GM10266 (cell line): Measurements from ENCODE around the gene ZNF646.

Experiments used
- DNase-seq: peaks from one replicate; pipeline ENCODE4 v3.0.0; 2012; ENCODE audit errors: extremely low spot score
- TF ChIP-seq, protein P1 (sequence below): IDR thresholded peaks from 2 replicates; pipeline ENCODE4 v1.5.1; 2012; ENCODE audit warnings: mild to moderate bottlenecking, low read depth; ENCODE audit not compliant: control insufficient read depth, insufficient read depth; ENCODE audit errors: missing control alignments

ZNF646 gene

DNA sequence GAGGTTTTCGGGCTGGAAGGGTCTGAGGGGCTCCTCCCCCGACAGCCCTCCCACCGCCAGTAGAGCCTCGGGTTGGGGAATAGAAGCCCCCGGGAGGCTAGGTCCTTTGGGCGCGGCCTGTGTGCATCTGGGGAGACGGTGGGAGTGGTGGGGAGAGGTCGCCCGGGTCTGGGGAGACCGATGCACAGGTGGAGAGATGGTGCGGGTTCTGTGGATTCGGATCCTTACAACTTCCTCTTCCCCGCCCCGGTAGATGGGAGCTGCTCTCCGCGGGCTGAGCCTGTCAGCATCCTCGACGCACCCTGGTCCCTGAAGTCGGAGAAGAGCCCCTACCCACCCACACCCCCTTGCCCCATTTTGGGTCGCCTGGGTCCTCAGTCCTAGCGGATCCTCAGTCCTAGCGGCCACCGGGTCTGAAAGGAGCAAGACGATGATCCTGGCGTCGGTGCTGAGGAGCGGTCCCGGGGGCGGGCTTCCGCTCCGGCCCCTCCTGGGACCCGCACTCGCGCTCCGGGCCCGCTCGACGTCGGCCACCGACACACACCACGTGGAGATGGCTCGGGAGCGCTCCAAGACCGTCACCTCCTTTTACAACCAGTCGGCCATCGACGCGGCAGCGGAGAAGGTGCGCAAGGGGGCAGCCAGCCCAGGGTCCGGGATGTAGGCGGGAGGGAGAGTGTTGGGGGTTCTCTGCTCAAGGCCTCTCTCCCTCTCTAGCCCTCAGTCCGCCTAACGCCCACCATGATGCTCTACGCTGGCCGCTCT is 34.8 kb downstream of the ZNF646 start:
- DNase-seq, result no peak
- TF ChIP-seq, protein P1, sequence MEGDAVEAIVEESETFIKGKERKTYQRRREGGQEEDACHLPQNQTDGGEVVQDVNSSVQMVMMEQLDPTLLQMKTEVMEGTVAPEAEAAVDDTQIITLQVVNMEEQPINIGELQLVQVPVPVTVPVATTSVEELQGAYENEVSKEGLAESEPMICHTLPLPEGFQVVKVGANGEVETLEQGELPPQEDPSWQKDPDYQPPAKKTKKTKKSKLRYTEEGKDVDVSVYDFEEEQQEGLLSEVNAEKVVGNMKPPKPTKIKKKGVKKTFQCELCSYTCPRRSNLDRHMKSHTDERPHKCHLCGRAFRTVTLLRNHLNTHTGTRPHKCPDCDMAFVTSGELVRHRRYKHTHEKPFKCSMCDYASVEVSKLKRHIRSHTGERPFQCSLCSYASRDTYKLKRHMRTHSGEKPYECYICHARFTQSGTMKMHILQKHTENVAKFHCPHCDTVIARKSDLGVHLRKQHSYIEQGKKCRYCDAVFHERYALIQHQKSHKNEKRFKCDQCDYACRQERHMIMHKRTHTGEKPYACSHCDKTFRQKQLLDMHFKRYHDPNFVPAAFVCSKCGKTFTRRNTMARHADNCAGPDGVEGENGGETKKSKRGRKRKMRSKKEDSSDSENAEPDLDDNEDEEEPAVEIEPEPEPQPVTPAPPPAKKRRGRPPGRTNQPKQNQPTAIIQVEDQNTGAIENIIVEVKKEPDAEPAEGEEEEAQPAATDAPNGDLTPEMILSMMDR, result no peak

DNA sequence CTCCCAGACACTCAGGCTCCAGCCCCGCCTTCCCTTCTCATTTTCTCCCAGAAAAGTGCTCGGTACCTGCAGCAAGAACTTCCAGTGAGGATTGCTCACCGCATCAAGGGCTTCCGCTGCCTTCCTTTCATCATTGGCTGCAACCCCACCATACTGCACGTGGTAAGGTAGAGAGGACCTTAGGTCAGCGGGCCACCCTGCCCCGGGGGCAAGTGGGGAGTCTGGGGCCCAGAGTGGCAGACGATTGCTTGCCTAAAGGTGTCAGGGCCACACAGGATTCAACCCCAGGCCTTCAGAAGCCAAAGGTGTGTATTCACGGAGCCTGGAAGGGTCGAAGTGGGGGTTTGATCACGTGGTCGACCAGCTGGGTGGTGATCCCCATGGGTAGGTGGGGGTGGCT is 35.4 kb downstream of the ZNF646 start:
- TF ChIP-seq, protein P1, result no peak
- no peak for DNase-seq

DNA sequence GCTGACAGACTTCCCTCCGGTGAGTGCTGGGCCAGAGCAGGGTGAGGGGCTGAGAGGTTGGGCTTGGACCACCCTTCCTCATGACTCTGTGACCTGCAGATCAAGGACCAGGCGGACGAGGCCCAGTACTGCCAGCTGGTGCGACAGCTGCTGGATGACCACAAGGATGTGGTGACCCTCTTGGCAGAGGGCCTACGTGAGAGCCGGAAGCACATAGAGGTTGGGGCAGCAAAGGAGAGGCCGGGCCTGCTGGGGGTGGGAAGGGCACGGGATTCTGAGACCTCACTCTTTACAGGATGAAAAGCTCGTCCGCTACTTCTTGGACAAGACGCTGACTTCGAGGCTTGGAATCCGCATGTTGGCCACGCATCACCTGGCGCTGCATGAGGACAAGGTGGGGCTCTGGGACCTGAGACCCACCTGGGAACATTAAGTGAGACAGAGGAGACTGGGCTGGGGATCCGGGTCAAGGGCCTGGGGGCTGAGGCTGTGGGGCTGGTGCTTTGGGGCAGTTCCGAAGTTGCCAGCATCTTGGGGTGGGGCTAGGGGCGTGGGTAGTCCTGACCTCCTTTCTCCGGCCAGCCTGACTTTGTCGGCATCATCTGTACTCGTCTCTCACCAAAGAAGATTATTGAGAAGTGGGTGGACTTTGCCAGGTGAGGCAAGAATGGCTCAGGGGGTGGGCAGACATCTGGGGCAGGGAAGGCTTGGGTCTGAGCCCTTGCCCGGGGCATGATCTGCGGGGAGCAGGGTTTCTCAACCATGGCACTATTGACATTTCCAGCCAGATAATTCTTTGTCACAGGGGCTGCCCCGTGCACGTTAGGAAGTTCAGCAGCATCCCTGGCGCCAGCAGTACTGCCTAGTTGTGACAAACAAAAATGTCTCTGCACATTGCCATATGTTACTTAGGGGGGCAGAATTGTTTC is 36.1 kb downstream of the ZNF646 start:
- TF ChIP-seq, protein P1, result no peak
- no peak for DNase-seq

DNA sequence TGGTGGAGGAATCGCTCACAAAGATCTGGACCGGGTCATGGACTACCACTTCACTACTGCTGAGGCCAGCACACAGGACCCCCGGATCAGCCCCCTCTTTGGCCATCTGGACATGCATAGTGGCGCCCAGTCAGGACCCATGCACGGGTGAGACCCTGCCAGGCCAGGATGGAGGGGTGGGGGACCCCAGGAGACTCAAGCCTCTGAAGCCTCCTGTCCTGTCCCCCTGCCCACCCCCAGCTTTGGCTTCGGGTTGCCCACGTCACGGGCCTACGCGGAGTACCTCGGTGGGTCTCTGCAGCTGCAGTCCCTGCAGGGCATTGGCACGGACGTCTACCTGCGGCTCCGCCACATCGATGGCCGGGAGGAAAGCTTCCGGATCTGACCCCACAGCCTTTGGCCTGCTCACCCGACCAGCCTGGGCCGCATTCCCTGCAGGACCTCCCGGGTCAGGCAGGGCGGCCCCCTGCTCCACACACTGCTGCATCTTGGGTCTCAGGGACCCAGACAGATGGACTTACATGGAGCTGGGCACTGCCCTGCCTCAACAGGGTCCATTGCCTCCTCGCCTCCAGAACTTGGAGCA is 37.8 kb downstream of the ZNF646 start:
- no peak for DNase-seq
- TF ChIP-seq, protein P1, result no peak

DNA sequence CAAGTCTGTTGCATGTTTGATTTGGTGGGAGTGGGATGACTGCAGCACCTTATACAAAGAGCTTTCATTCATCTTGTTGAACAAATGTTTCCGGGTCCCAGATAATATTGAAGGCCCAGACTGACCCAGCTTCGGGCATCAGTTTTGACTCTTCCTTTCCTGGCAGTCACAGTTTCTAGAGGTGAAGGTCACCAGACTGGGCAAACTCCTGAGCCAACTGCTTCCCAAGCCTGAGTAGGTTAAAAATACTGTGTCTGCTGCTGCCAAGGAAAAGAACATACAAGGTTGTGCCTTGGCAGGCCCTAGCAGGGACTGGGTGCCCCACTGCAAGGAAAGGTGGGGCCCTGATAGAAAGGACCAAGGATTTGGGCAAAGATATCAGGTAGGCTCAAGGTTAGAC is 38.5 kb downstream of the ZNF646 start:
- TF ChIP-seq, protein P1, result no peak
- no peak for DNase-seq

DNA sequence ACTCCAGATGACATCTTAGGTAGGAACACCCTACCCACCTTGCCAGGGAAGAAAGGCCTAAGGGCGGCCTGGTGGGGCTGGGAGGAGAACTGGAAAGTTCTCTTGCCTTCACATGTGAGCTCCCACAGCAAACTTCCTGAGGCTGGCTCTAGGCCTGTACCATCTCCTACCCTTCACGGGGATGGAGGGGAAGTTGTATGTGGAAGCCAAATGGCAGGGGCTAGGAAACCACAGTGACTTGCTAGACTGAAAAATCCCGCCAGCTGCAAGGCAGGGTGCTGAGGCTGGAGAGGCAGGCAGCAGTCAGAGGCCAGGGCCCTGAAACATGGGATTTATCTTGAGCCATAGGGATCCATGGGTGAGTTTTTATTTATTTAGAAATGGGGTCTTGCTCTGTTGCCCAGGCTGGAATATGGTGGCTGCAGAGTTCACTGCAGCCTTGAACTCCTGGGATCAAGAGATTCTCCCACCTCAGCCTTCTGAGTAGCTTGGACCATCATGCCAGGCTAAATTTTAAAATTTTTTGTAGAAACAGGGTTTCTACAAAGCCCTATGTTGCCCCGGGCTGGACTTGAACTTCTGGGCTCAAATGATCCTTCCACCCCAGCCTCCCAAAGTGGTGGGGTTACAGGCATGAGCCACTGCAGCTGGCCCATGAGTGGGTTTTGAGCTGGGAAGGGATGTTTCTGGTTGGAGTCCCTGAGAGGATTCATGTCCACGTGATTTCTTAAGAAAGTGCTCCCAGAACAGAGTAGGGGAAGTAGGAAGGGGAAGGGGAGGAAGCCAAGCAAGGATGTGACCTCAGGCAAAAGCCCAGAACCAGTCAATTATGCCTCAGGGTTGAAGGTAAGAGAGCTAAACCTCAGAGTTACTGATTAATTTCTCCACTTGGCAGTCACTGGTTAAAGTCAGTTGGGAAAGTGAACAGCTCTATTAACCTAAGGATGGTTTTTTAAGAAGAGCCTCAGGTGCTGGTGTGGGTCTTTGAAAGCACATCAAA is 39.2 kb downstream of the ZNF646 start:
- DNase-seq, result no peak
- TF ChIP-seq, protein P1, result no peak
